GM21723 (cell line): ENCODE results near the gene ARL15.

Experiments used
- ATAC-seq: cut with Tn5 transposase; IDR thresholded peaks from one replicate; pipeline ENCODE4 v1.9.1; 2021; ENCODE audit warnings: mild to moderate bottlenecking, moderate library complexity; ENCODE audit not compliant: unreplicated experiment

The ARL15 gene

DNA sequence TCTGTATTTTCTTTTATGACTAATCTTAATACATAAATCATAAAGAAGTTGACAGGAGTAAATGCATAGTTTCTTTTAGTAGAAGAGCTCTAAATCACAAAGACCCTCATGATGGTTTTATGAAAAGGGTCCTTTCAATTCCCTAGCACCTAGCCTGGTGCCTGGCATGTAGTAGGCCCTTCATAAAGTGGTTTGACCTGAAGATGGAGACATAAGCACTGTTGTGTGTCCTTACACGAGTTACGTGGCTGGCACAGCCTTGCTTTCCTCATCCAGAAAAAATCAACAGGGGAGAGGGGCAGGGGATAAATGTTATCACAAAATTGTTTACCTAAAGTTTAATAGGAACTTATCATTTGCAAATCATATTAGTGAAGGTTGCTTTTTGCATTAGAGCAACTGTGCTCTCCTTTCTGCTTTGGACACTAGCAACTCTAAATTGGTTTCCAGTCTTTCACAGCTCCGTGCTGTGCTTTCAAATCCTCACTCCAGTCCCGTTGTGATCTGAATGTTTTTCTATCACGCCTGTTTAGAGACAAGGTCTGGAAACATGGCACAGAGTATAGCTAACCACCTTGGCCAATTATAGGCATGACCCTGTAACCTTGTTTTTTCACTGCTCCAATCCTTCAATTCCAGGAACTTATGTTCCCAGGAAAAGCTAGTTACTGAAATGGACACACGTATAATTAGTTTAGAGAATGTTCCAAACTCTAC is 55.7 kb downstream of the ARL15 start:
- ATAC-seq, result no peak

DNA sequence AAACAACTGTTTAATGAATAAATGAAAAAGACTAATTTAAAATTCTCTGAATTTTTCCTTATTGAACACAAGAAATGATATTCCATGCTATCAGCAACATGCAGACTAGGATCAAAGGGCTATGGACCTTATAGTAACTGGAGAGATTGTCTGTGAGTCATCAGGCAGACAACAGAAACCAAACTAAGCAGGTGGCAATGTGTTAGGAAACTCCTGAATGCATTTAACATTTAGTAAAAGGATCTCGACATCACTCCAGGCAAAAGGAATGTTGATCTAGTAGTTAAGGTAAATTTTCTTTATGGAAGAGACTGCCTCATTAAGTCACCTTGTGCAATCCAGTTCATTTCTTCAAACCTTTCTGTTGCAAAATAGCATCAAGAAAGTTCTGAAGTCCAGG is 58.4 kb downstream of the ARL15 start:
- no peak for ATAC-seq

DNA sequence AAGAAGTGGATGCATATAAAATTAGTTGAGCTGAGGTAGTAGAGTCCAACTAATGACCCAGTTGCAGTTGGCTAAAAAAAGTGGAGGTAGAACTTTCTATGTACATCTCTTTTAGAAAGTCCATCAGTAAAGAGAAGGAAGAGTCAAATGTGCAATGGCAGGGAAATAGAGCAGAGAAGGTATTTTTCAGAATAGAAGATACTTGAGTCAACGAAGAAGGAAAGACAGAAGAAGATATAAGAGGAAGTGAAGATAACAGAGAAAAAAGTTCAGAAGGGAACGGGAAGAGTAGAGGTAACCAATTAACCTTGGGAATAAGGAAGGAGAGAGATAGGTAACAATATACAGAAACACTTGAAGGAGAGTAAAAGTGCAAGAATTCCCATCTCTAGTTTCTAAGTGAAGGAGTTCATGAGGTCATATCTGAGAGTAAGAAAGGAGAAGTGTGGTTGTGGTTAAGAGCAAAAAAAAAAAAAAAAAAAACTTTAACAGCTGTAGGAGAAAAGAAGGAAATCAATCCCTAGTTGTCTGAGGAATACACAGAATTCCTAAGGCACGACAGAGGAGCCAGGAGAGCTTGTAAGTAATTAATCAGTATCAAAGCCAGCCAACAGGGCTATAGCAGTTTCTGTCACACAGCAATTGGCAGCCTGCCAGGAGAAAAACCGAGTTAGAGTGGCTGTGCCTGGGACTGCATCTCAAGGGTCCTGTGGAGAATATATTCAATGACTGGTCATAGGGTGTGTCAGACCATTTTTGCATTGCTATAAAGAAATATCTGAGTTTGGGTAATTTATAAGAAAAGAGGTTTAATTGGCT is 61.0 kb downstream of the ARL15 start:
- peak; percentile 54 for ATAC-seq

DNA sequence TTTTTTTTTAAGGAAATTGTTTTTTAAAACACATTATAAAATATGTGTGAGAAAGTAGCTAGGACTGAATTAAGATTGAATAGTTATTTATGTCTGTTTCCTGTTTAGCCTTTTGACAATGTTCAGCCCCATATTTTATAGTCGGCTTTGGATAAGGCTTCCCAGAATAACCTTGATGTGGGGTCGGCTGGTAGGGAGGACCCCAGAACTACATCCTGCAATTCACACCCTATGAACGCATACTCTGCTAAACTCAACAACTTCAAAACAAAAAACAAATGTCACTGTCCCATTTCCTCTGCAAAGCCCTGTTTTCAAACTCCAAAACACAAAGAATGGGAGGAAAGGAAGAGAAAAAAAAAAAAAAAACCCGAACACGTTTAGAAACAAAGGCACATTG is 63.1 kb downstream of the ARL15 start:
- no peak for ATAC-seq

DNA sequence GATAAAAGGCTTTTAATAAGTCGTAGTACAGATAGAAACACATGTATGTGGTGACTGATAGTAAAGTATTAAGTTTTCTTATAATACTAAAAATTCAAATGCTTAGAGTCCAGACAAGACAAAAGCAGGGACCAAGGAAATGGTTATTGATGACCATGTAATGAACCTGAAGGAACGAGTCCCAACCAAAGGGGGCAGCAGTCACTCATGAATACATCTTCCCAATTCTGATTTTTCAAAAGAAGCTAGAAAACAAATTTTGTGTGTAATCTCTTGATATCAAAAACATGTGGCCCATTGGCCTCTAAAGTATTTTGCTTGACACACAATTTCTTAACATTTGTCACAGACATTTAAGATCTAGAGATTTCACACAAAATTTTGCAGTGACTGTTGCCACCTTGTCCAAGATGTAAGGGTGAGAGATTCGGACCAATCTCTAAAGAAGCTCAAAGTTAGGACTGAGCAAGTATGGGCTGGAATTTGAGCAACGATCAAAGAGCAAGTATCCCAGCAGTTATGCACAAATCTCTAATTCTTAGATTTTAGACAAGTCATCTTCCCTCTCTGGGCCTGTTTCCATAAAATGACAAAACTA is 66.8 kb downstream of the ARL15 start:
- peak; percentile 72 for ATAC-seq

GRCh38 chr5:54242297-54242696 is 68.1 kb downstream of the ARL15 start:
- ATAC-seq, result no peak

DNA sequence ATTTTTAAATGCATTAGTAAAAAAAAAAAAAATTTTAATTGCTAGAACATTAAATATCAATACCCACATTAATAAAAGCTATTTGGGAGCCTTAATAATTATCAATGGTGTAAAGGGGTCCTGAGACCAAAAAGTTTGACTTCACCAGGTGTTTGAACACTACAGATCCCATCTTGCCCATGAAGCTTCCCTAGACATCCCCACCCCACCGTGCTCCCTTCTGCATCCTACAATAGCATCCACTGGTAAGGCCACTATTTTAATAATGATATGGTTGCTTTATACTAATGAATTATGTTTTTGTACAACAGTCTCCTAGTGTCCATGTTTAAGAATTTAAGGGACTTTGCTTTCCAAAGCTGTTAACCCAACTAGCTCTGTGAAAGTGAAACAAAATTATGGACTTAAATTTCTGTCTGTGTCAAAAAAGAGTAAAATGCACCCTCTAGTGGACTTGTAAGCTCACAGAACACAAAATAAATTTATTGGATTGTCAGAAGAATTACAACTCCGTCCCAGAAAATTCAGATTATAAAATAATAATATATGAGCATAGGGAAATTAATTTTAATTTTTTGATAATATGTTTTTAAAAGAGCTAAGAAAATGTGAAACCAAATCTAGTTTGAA is 76.0 kb downstream of the ARL15 start:
- ATAC-seq, result no peak

GRCh38 chr5:54230936-54231685 is 79.3 kb downstream of the ARL15 start:
- ATAC-seq, result no peak

GRCh38 chr5:54229041-54229780 is 81.2 kb downstream of the ARL15 start:
- peak; percentile 94 for ATAC-seq

- ATAC-seq, result no peak
Observed at GRCh38 chr5:54227759-54228158, 82.6 kb downstream of the ARL15 start.

GRCh38 chr5:54227109-54227508 is 83.3 kb downstream of the ARL15 start:
- no peak for ATAC-seq

- no peak for ATAC-seq
Observed at GRCh38 chr5:54226215-54226614, 84.2 kb downstream of the ARL15 start.

DNA sequence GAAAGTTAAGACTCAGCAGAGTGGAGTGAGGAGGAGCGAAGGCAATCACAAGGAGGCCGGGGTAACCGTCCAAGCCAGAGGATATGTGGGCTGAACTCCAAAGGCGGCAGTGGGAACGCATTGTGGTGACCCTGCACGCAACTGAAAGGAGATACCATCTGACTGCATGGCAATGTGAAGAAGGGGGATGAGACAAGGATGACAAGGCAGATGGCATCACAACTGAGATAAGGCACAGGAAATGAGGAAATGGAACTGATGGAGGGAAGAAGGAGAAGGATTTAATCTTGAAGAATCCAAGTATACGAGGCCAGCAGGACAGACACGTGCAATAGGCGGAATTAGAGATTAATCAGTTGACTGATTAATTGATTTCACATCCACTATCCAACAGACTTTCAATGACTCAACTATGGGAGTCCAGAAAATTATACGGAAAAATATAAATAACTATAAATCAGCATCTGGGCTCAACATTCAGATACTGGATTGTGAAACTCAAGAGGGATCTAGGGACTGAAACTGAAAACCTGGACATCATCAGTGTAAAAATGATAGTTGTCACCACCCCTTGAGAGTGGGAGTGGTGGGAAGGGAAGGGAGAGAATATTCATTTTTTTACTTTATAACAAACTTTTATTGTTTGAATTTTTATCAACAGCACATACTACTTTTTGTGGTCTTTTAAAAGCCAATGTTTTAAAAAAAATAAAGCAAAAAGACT is 86.1 kb downstream of the ARL15 start:
- no peak for ATAC-seq

DNA sequence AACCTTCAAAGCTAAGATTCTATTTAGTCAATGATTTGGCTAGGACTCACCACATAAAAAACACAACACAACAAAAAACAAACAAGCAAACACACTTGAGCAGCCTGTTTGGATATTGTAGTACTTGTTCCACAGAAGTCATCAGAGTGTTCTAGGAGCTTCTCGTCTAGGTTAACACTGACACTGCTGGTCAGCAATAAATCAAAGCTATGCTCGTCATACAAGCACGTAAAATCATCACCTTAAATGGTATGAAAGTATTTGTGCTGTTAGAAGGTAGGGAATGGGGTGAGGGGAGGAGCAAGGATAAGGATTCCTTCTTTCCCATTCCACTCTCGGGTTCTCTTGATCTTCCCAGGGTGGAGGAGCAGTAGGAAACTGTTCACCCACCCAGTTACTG is 88.0 kb downstream of the ARL15 start:
- ATAC-seq, result no peak

DNA sequence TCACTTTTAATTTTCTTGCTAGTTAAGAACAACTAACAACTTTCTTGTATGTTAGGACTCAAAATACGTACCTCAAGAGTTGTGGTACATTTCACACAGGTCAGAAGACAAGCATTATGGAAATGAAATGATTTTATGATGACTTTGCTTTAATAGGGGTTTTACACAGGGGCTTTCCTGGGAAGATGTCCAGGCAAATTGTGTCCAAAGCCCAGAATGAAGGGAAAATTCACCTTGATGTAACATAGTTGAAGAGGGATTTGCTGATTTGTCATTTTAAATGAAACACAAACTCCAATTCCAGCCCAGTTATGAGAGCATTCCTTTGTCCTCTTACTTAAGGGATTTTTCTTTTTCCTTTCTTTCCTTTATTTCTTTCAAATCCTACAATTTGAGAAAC is 89.2 kb downstream of the ARL15 start:
- ATAC-seq, result no peak

DNA sequence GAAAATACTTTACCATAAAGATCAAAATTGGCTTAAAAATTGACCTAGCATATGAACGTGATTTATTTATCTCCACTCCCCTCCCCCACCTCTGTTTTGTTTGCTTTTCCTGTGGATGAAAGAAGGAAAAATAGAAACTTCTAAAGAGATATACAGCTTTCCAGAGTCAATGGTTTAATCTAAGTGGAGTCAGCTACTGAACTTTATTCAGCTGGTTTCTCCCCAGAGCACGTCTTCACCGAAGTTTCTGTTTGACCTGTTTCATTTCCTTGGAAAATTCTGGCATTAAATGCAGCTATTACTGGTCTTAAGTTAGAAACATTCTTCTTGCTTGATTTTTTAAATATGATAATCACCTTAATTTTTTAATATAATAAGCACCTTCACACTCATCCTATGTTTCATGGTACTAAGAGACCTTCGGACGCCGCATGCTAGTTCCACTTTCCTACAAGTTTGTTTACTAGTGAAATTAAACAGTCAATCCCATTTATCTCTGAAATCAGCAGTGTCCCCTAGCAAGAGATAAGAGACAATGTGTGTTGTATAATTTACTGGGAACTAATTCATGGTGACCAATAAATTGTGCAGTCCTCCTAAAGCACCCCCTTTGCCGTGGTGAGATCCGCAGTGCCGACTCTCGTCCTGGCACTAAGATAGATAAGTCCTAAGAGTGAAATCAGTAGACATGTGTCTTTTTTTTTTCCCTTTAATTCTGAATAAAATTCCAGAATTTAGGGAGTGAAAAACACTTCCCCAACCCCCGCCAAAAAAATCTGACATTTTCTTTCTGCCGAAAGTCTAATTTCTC is 89.9 kb downstream of the ARL15 start:
- no peak for ATAC-seq

- peak; percentile 62 for ATAC-seq
Observed at GRCh38 chr5:54217826-54218503, 92.4 kb downstream of the ARL15 start.

GRCh38 chr5:54215233-54215736 is 95.1 kb downstream of the ARL15 start:
- no peak for ATAC-seq
